Thoracic aorta (tissue), 2 donors: Measurements from ENCODE around the gene ZFP92. TPM values are rescaled to one million over a fixed set of nuclear protein-coding genes. Genes with fewer than 3 reads are reported as not detected.

ENCODE experiments used
- ATAC-seq: fragments of 150-250 bp; one replicate; pipeline ENCODE4 v1.8.0; 2017; ENCODE audit warnings: low read depth; ENCODE audit not compliant: insufficient number of reproducible peaks, low FRiP score
- DNase-seq: peaks from one replicate; pipeline ENCODE4 v3.0.0-alpha.2; 2020; ENCODE audit warnings: low spot score
- H3K27ac ChIP-seq, 2 donors: fragments of 200-600 bp; sonication (generic); 1 replicate in 1 of 2; 2 replicates in 1 of 2; pipeline ENCODE4 v1.5.1; 2016; ENCODE audit warnings: mild to moderate bottlenecking in 2 of 2, moderate library complexity in 2 of 2
- H3K27me3 ChIP-seq: fragments of 200-600 bp; sonication (generic); replicated peaks from 2 replicates; pipeline ENCODE4 v1.6.0; 2016; ENCODE audit warnings: mild to moderate bottlenecking; ENCODE audit not compliant: insufficient read depth
- H3K36me3 ChIP-seq: fragments of 200-600 bp; sonication (generic); one replicate; pipeline ENCODE4 v1.5.1; 2016
- H3K4me1 ChIP-seq, 2 donors: fragments of 200-600 bp; sonication (generic); 1 replicate in 1 of 2; 2 replicates in 1 of 2; pipeline versions ENCODE4 v1.5.1 to v1.6.0; 2016; ENCODE audit warnings: low read depth in 2 of 2, mild to moderate bottlenecking in 1 of 2; ENCODE audit not compliant: control insufficient read depth in 1 of 2
- H3K4me3 ChIP-seq: fragments of 200-600 bp; sonication (generic); 2 replicates; pipeline ENCODE4 v1.5.1; 2016; ENCODE audit warnings: mild to moderate bottlenecking
- H3K9me3 ChIP-seq: fragments of 200-600 bp; sonication (generic); 2 replicates; pipeline ENCODE4 v1.5.1; 2016
- total RNA-seq, 2 donors: library from RNA; depleted of rRNA; stranded (reverse); fragments of >200 nt; gene quantifications; one replicate each; pipeline versions ENCODE4 v1.1.0 to v1.2.3, GENCODE V29; 2016
- TF ChIP-seq, protein P1 (sequence below): fragments of 200-600 bp; sonication (generic); IDR thresholded peaks from one replicate; pipeline ENCODE4 v1.5.1; 2019; ENCODE audit warnings: antibody characterized with exemption

The ZFP92 gene
- total RNA-seq, 2 donors from 2014 or later = 0.95 to 1.2 TPM

DNA sequence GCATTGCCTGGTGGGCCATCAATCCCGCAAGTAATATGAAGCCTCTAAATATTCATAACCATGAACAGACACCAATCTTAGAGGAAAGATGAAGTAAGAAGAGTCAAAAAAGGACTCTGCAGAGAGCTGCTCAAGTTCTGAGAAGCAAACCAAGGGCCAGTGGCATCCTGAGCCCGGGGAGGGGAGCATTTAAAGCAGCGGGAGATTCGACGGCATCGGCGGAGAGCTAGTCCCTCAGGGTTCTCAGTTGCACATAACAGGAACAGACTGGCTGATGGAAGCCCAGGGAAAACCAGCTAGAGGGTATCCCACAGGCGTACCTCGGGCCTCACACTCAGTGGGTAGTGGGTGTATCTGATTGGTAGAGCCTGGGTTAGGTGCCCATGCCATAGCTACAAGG, 5.3 kb upstream of the ZFP92 start:
- Histone ChIP-seq H3K27me3 (no peaks in the 10 kb centered on the region), H3K27ac (no peak overlapping the region), H3K4me3 (no peak overlapping the region), H3K36me3 (no peaks in the 10 kb centered on the region), H3K4me1 (no peaks in the 10 kb centered on the region), H3K9me3 (no peaks in the 10 kb centered on the region)
- no peak for ATAC-seq
- TF ChIP-seq, protein P1, sequence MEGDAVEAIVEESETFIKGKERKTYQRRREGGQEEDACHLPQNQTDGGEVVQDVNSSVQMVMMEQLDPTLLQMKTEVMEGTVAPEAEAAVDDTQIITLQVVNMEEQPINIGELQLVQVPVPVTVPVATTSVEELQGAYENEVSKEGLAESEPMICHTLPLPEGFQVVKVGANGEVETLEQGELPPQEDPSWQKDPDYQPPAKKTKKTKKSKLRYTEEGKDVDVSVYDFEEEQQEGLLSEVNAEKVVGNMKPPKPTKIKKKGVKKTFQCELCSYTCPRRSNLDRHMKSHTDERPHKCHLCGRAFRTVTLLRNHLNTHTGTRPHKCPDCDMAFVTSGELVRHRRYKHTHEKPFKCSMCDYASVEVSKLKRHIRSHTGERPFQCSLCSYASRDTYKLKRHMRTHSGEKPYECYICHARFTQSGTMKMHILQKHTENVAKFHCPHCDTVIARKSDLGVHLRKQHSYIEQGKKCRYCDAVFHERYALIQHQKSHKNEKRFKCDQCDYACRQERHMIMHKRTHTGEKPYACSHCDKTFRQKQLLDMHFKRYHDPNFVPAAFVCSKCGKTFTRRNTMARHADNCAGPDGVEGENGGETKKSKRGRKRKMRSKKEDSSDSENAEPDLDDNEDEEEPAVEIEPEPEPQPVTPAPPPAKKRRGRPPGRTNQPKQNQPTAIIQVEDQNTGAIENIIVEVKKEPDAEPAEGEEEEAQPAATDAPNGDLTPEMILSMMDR = no peak
- no peak for DNase-seq

DNA sequence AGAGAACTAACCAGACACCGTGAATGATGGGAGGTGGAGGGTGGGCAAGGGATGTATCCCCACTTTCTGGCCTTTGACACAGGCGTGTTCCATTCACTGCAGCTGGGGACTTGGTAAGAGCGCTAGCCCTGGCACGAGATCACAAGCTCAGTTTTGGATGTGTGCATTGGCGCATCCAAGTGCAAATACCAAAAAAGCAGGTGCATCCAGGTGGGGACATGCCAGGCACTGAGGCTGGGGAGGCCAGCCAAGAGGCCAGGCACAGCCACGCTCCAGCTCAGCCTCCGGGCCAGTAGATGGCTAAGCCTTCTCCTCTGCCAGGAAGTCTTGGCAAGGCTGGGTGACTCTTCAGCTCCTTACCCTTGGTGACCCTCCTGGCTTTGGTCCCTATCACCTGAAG, 4.4 kb upstream of the ZFP92 start:
- ATAC-seq (no peak), DNase-seq (no peak)
- Histone ChIP-seq H3K4me3 (no peak overlapping the region), H3K36me3 (no peaks in the 10 kb centered on the region), H3K27me3 (no peaks in the 10 kb centered on the region), H3K27ac (no peak overlapping the region), H3K9me3 (no peaks in the 10 kb centered on the region), H3K4me1 (no peaks in the 10 kb centered on the region)
- TF ChIP-seq, protein P1 = no peak

DNA sequence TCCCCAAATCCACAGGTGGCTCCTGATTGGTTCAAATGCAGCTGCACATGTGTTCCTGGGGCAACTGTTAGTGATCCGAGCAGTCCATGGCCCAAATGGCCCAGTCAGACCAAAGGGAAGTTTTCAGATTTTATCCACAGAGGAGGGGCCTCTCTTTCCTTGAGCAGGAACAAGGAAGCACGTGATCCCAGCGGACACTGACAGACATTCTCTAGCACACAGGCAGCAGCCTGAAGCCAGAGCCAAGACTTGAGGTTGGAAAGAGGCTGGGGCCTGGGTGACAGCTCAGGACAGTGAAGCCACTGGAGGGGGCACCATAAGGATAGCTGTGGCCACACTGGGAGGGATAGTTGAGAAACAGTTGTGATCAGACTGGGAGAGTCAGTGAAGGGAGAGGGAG, 3.5 kb upstream of the ZFP92 start:
- DNase-seq (no peak), ATAC-seq (no peak)
- H3K9me3 ChIP-seq = no peaks in the 10 kb centered on the region

DNA sequence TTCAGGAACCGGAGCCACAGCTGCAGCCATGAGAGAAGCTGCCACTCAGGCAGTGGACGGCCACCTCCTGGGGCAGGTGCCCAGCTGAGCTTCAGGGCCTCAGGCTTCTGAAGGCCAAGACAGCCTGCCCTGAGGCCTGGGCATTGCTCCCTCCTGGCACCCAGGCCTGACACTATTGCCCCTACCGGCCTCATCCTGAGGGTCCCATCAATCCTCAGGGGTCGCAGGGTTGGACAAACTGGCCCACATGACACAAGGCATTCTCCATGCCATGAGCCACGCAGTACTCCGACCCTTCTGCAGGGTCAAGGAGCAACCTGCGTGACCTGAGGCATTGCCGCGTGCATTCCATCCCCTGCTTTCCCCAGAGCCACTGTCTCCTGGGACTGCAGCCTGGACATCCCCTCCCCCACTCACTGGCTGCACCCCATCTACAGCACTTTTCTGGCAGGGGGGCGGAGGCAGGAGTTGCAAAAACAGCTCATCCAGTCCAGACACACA, 3.0 kb upstream of the ZFP92 start:
- Histone ChIP-seq H3K36me3 (no peaks in the 10 kb centered on the region), H3K4me3 (no peak overlapping the region), H3K9me3 (no peaks in the 10 kb centered on the region), H3K27me3 (no peaks in the 10 kb centered on the region), H3K4me1 (no peaks in the 10 kb centered on the region), H3K27ac (no peak overlapping the region)
- ATAC-seq (no peak), DNase-seq (no peak)
- TF ChIP-seq, protein P1 = no peak

More for the DNA sequence above, 3.5 kb upstream of the ZFP92 start:
- Histone ChIP-seq H3K4me3 (no peak overlapping the region), H3K4me1 (no peaks in the 10 kb centered on the region), H3K36me3 (no peaks in the 10 kb centered on the region), H3K27ac (no peak overlapping the region), H3K27me3 (no peaks in the 10 kb centered on the region)
- TF ChIP-seq, protein P1 = no peak

DNA sequence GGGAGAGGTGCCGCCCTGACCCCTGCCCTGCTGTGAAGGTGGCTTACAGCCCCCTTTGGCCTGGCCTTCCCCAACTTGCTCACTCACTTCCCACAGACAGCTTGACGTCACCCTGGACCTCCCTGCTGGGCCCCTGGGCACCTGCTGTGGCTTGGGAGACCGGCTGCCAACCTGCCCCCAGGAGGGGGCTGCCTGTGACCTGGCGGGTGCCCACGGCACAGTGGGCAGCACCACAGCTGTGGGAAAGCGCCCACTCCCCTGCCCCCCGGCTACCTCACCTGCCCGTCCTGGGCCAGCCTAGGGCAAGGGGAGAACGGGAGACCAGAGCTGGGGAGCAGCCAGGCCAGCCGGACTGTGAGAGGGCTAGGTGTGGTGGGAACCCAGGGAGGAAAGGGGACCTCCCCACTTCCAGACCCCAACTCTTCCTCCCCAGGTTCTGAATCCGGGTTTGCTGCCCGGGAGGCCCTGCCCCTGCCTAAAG, 2.4 kb upstream of the ZFP92 start:
- no peaks in the 10 kb centered on the region for H3K4me1 ChIP-seq
- H3K4me3 ChIP-seq = no peak overlapping the region
- H3K27me3 ChIP-seq = no peaks in the 10 kb centered on the region
- ATAC-seq = no peak
- no peaks in the 10 kb centered on the region for H3K36me3 ChIP-seq
- no peaks in the 10 kb centered on the region for H3K9me3 ChIP-seq
- DNase-seq = no peak
- H3K27ac ChIP-seq = no peak overlapping the region
- TF ChIP-seq, protein P1 = no peak
